ENCODE measurements around the gene SYNM. TPM values are rescaled to one million over a fixed set of nuclear protein-coding genes. Genes with fewer than 3 reads are reported as not detected.
A peak's percentile ranks its signal among the peaks of the same experiment; 100 is the strongest.

SYNM gene
- total RNA-seq, 4 donors from 2014 or later = 98.3 to 414 (median 158) TPM

- H3K27me3 ChIP-seq = peaks cover 6% of the 10 kb centered on the region
- H3K27ac ChIP-seq = peak overlapping the region in 3 of 4 donors; percentile 35 to 36 (median 36)
- in situ Hi-C loops (cut with MboI; ENCODE audit: low pct_ligation_motif_present in 1 of 4, low pct_unique_long_range_greater_than_20kb in 1 of 4, low sequenced_read_pairs in 3 of 4) (loop anchor here in 2 of 4 donors (10.0 kb wide), 1 partner anchor 562 kb away; no protein-coding TSS in a partner anchor), intact Hi-C loops (cut with DNase I; ENCODE audit: low total_unique reads) (loop anchor here (2.0 to 10.0 kb wide), 2 partner anchors 558 to 632 kb away; no protein-coding TSS in a partner anchor)
- 4 to 8% methylated on average over 9 to 10 of the region's 10 CpGs for WGBS, 2 donors (ENCODE audit: low coverage in 1 of 2)
- peaks cover 0 to 9% (median 0%) of the 10 kb centered on the region in 4 donors for H3K4me1 ChIP-seq
- TF ChIP-seq CTCF (IDR thresholded peaks at IDR 0.05) (peak; percentile 81 to 86 (median 86)), EP300 (IDR thresholded peaks at IDR 0.05; ENCODE audit: low read depth) (no peak), POLR2A (IDR thresholded peaks at IDR 0.05) (no peak), POLR2AphosphoS5 (IDR thresholded peaks at IDR 0.05) (no peak)
- H3K9me3 ChIP-seq = no peaks in the 10 kb centered on the region
- DNase-seq = peak; percentile 48
- no peaks in the 10 kb centered on the region for H3K36me3 ChIP-seq
- peak overlapping the region in 2 of 4 donors; percentile 25 to 44 for H3K4me3 ChIP-seq
Measured at GRCh38 chr15:99076555-99077308, 28.1 kb upstream of the SYNM start.

- TF ChIP-seq CTCF (IDR thresholded peaks at IDR 0.05) (no peak), POLR2A (IDR thresholded peaks at IDR 0.05) (no peak), POLR2AphosphoS5 (IDR thresholded peaks at IDR 0.05) (no peak), EP300 (IDR thresholded peaks at IDR 0.05; ENCODE audit: low read depth) (no peak)
- H3K36me3 ChIP-seq = no peaks in the 10 kb centered on the region
- no peaks in the 10 kb centered on the region for H3K4me1 ChIP-seq
- in situ Hi-C loops (cut with MboI; ENCODE audit: low pct_ligation_motif_present in 1 of 4, low pct_unique_long_range_greater_than_20kb in 1 of 4, low sequenced_read_pairs in 3 of 4) = no loop called here
- H3K9me3 ChIP-seq = no peaks in the 10 kb centered on the region
- H3K27ac ChIP-seq = no peak overlapping the region
- peaks cover 6% of the 10 kb centered on the region for H3K27me3 ChIP-seq
- no peak for DNase-seq
- no peak overlapping the region for H3K4me3 ChIP-seq
- WGBS, 2 donors (ENCODE audit: low coverage in 1 of 2) = 69 to 86% methylated on average over 1 of the region's 1 CpG
- intact Hi-C loops (cut with DNase I; ENCODE audit: low total_unique reads) = no loop called here
Measured at GRCh38 chr15:99082798-99083197, 22.1 kb upstream of the SYNM start.

- peaks cover 6% of the 10 kb centered on the region for H3K27me3 ChIP-seq
- WGBS, 2 donors (ENCODE audit: low coverage in 1 of 2) = 81 to 95% methylated on average over 6 to 10 of the region's 10 CpGs
Measured at GRCh38 chr15:99084965-99085364, 19.9 kb upstream of the SYNM start.

More at GRCh38 chr15:99084965-99085364, 19.9 kb upstream of the SYNM start:
- Histone ChIP-seq H3K36me3 (no peaks in the 10 kb centered on the region), H3K4me3 (no peak overlapping the region), H3K9me3 (no peaks in the 10 kb centered on the region), H3K27ac (no peak overlapping the region), H3K4me1 (no peaks in the 10 kb centered on the region)
- intact Hi-C loops (cut with DNase I; ENCODE audit: low total_unique reads) = no loop called here
- DNase-seq = no peak
- in situ Hi-C loops (cut with MboI; ENCODE audit: low pct_ligation_motif_present in 1 of 4, low pct_unique_long_range_greater_than_20kb in 1 of 4, low sequenced_read_pairs in 3 of 4) = no loop called here
- TF ChIP-seq EP300 (IDR thresholded peaks at IDR 0.05; ENCODE audit: low read depth) (no peak), CTCF (IDR thresholded peaks at IDR 0.05) (no peak), POLR2A (IDR thresholded peaks at IDR 0.05) (no peak), POLR2AphosphoS5 (IDR thresholded peaks at IDR 0.05) (no peak)
